GM21825 (cell line): ENCODE data around the gene MBTD1.
A peak's percentile ranks its signal among the peaks of the same experiment; 100 is the strongest.
"Not testable (repeated sequence)": the region's sequence is repeated elsewhere in the genome, so short reads cannot be mapped to it uniquely, and the experiment has no call there.

ENCODE experiments used
- ATAC-seq: cut with Tn5 transposase; IDR thresholded peaks from one replicate; pipeline ENCODE4 v1.9.1; 2021; ENCODE audit warnings: mild to moderate bottlenecking, moderate library complexity; ENCODE audit not compliant: unreplicated experiment

MBTD1 gene

GRCh38 chr17:51256101-51256500, 3.7 kb downstream of the MBTD1 start:
- ATAC-seq, result no peak

GRCh38 chr17:51255673-51256072, 4.2 kb downstream of the MBTD1 start:
- ATAC-seq, result no peak

- ATAC-seq, result no peak
Measured at GRCh38 chr17:51251010-51251409, 8.8 kb downstream of the MBTD1 start.

- no peak for ATAC-seq
Measured at GRCh38 chr17:51250314-51250840, 9.5 kb downstream of the MBTD1 start.

- no peak for ATAC-seq
Measured at GRCh38 chr17:51245535-51245934, 14.3 kb downstream of the MBTD1 start.

- no peak for ATAC-seq
Measured at GRCh38 chr17:51244041-51244440, 15.8 kb downstream of the MBTD1 start.

- no peak for ATAC-seq
Measured at GRCh38 chr17:51240275-51240674, 19.6 kb downstream of the MBTD1 start.

- peak; percentile 71 for ATAC-seq
Measured at GRCh38 chr17:51238255-51238887, 21.5 kb downstream of the MBTD1 start.

GRCh38 chr17:51234162-51234561, 25.7 kb downstream of the MBTD1 start:
- ATAC-seq, result no peak

- ATAC-seq, result no peak
Measured at GRCh38 chr17:51231999-51232398, 27.9 kb downstream of the MBTD1 start.

GRCh38 chr17:51230306-51230705, 29.5 kb downstream of the MBTD1 start:
- no peak for ATAC-seq

GRCh38 chr17:51229889-51230288, 30.0 kb downstream of the MBTD1 start:
- ATAC-seq, result no peak

- no peak for ATAC-seq
Measured at GRCh38 chr17:51228161-51228560, 31.7 kb downstream of the MBTD1 start.

- ATAC-seq, result not testable (repeated sequence)
Measured at GRCh38 chr17:51225523-51225922, 34.3 kb downstream of the MBTD1 start.

- no peak for ATAC-seq
Measured at GRCh38 chr17:51224402-51225262, 35.2 kb downstream of the MBTD1 start.

GRCh38 chr17:51221322-51221721, 38.5 kb downstream of the MBTD1 start:
- no peak for ATAC-seq

GRCh38 chr17:51217946-51218345, 41.9 kb downstream of the MBTD1 start:
- no peak for ATAC-seq

- no peak for ATAC-seq
Measured at GRCh38 chr17:51214920-51215319, 44.9 kb downstream of the MBTD1 start.

GRCh38 chr17:51203838-51204237, 56.0 kb downstream of the MBTD1 start:
- ATAC-seq, result no peak

- ATAC-seq, result no peak
Measured at GRCh38 chr17:51200846-51201245, 59.0 kb downstream of the MBTD1 start.

GRCh38 chr17:51200295-51200694, 59.6 kb downstream of the MBTD1 start:
- ATAC-seq, result no peak

- ATAC-seq, result no peak
Measured at GRCh38 chr17:51197754-51198153, 62.1 kb downstream of the MBTD1 start.
